Thyroid gland (tissue), 4 donors: Measurements from ENCODE around the gene IGSF9B.

Experiments used
- CTCF ChIP-seq, 6 experiments: fragments of 200-600 bp in 3 of 6; fragments of 450-650 bp in 3 of 6; sonication (generic) in 3 of 6; IDR thresholded peaks; one replicate each; pipeline ENCODE4 v1.5.1; 2016 to 2019; ENCODE audit warnings: antibody characterized with exemption in 6 of 6, mild to moderate bottlenecking in 2 of 6, inconsistent platforms in 1 of 6, moderate library complexity in 1 of 6
- POLR2A ChIP-seq, 2 donors: fragments of 450-650 bp; IDR thresholded peaks; one replicate each; pipeline ENCODE4 v1.6.1; 2017; ENCODE audit warnings: antibody characterized with exemption in 2 of 2, mild to moderate bottlenecking in 2 of 2, moderate library complexity in 1 of 2

- no peak for TF ChIP-seq CTCF (IDR thresholded peaks at IDR 0.05)
- no peak for TF ChIP-seq POLR2A (IDR thresholded peaks at IDR 0.05)
Observed at GRCh38 chr11:133967599-133968238, 11.0 kb upstream of the IGSF9B start.
